AG04450 (cell line): ENCODE results near the gene EPB41L4B. TPM values are rescaled to one million over a fixed set of nuclear protein-coding genes. Genes with fewer than 3 reads are reported as not detected.
"Not testable (repeated sequence)": the region's sequence is repeated elsewhere in the genome, so short reads cannot be mapped to it uniquely, and the experiment has no call there.

Source experiments
- CTCF ChIA-PET: fragments of 300-600, 350-600 bp; formaldehyde crosslinking; extraction: SDS; loops from one replicate; lab custom pipeline; 2022; ENCODE audit warnings: antibody characterized with exemption, inconsistent platforms; lab: Charles Lee
- POLR2A ChIA-PET: fragments of 350-600 bp; formaldehyde crosslinking; extraction: SDS; loops from one replicate; lab custom pipeline; 2021; ENCODE audit warnings: antibody characterized with exemption, inconsistent platforms; lab: Yijun Ruan, JAX
- DNase-seq: peaks from one replicate; pipeline ENCODE4 v3.0.0-alpha.2; 2011; ENCODE audit warnings: low read depth, low spot score
- H3K27ac ChIP-seq: one replicate; pipeline ENCODE4 v1.5.1; 2012; ENCODE audit warnings: low read depth, low read length, control low read depth
- H3K27me3 ChIP-seq: one replicate; pipeline ENCODE4 v1.6.0; 2012; ENCODE audit warnings: low read length; ENCODE audit not compliant: control insufficient read depth, insufficient read depth
- H3K4me3 ChIP-seq: 2 replicates; pipeline ENCODE4 v1.5.1; 2011; ENCODE audit warnings: mild to moderate bottlenecking, low read depth, low read length, control low read depth
- H3K9me3 ChIP-seq: 2 replicates; pipeline ENCODE4 v1.5.1; 2012; ENCODE audit warnings: low read length; ENCODE audit not compliant: control insufficient read depth, insufficient read depth
- CTCF ChIP-seq: IDR thresholded peaks from 2 replicates; pipeline ENCODE4 v1.5.1; 2011; ENCODE audit warnings: low read depth, low read length, control low read depth, inconsistent platforms
- polyA plus RNA-seq: library from polyadenylated mRNA; depleted of rRNA; stranded (reverse); fragments of >200 nt; gene quantifications from 2 replicates; pipeline ENCODE4 v1.2.3, GENCODE V29; 2011

The EPB41L4B gene
- polyA plus RNA-seq, 1 experiment: 1.5 TPM

DNA sequence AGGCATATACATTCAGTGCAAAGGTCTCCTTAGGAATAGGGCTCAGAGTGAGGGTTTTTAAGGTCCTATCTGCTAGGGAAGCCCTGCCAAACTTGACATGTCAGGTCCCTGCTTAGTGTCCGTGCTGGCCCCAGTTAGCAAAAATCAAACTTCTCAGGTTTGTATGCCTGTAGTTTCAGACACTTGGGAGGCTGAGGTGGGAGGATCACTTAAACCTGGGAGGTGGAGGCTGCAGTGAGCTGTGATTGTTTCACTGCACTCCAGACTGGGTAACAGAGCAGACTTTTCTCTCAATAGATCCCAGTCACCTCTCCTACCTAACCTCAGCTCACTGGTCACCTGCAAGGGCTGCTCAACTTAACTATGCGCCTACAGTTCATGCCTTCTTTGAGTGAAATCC lies 182.4 kb downstream of the EPB41L4B start:
- Histone ChIP-seq H3K4me3 (no peak overlapping the region), H3K27me3 (peaks cover 9% of the 10 kb centered on the region), H3K9me3 (no peaks in the 10 kb centered on the region), H3K27ac (no peak overlapping the region)
- no peak for TF ChIP-seq CTCF
- DNase-seq: no peak
- ChIA-PET CTCF (no interaction called here), POLR2A (no interaction called here)

DNA sequence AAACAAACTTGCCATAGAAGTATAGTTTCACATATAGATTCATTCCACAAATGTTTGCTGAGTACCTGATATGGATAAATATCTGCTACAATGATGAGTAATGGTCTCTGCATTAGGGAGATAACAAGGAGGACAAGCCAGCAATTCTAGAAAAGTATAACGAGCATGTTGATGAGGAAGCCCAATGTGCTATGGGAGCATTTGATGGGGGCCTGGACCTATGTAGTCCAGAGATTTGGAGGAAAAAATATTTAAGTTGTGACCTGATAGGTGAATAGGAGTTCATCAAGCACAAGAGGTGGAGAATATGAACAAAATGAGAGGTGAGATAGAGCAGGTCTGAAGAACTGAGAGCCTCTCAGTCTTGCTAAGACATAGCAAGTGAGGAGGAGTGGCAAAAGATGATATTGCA lies 186.7 kb downstream of the EPB41L4B start:
- H3K27me3 ChIP-seq: peaks cover 7% of the 10 kb centered on the region
- TF ChIP-seq CTCF: no peak
- no peak overlapping the region for H3K27ac ChIP-seq
- ChIA-PET POLR2A (no interaction called here), CTCF (no interaction called here)
- H3K4me3 ChIP-seq: no peak overlapping the region
- DNase-seq: no peak
- no peaks in the 10 kb centered on the region for H3K9me3 ChIP-seq

DNA sequence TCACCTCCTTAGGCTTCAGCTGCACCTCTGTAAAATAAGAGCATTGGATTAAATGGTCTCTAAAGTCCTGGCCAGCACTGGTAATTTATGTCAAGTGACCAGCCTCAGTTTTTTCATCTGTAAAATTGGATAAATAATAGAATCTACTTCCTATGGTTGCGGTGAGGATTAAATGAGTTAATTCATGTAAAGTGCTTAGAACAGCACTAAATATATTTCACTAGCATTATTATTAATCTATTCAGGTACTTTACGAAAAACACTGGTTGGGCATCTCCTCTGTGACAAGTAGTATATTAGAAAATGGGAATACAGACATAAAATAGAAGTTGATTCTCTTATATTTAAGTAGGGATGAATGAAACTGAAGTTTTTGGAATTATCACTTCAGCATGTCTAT lies 187.3 kb downstream of the EPB41L4B start:
- Histone ChIP-seq H3K4me3 (no peak overlapping the region), H3K27me3 (peaks cover 6% of the 10 kb centered on the region), H3K9me3 (no peaks in the 10 kb centered on the region), H3K27ac (no peak overlapping the region)
- DNase-seq: no peak
- no peak for TF ChIP-seq CTCF
- CTCF ChIA-PET: no interaction called here
- POLR2A ChIA-PET: no interaction called here

GRCh38 chr9:109132567-109133021 lies 188.3 kb downstream of the EPB41L4B start:
- POLR2A ChIA-PET: no interaction called here
- DNase-seq: no peak
- Histone ChIP-seq H3K4me3 (no peak overlapping the region), H3K9me3 (no peaks in the 10 kb centered on the region), H3K27me3 (peaks cover 3% of the 10 kb centered on the region), H3K27ac (no peak overlapping the region)
- no peak for TF ChIP-seq CTCF
- CTCF ChIA-PET: interaction anchor here (0.6 kb wide), 1 partner anchor 189 kb away, joined by 3 read pairs; no protein-coding TSS in a partner anchor

GRCh38 chr9:109129470-109130197 lies 191.2 kb downstream of the EPB41L4B start:
- no peak for DNase-seq
- ChIA-PET CTCF (interaction anchor here (0.6 to 0.7 kb wide), 3 partner anchors 54 to 230 kb away, joined by 3 to 5 read pairs (median 4); no protein-coding TSS in a partner anchor), POLR2A (interaction anchor here (0.7 kb wide), 1 partner anchor 10 kb away, joined by 6 read pairs; no protein-coding TSS in a partner anchor)
- TF ChIP-seq CTCF: no peak
- no peaks in the 10 kb centered on the region for H3K9me3 ChIP-seq
- peaks cover 3% of the 10 kb centered on the region for H3K27me3 ChIP-seq
- H3K27ac ChIP-seq: no peak overlapping the region
- no peak overlapping the region for H3K4me3 ChIP-seq

DNA sequence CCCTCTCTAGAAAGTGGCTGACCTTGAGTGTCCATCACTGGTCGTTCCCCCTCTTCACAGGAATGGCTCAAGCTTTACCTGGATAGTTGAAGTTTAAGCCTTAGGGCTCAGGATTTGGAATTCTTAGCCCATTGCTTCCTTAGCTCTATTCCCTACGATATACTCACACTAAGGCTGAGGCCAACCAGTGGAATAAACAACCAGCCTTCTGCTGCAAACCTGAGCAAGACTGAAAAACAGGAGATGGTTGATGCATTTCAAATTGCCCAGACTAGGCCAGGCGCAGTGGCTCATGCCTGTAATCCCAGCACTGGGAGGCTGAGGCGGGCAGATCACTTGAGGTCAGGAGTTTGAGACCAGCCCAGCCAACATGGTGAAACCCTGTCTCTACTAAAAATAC lies 194.2 kb downstream of the EPB41L4B start:
- H3K27me3 ChIP-seq, H3K9me3 ChIP-seq, H3K27ac ChIP-seq, POLR2A ChIA-PET, DNase-seq, CTCF ChIA-PET, H3K4me3 ChIP-seq: not testable (repeated sequence)
